ENCODE results near the gene DEDD. TPM values are rescaled to one million over a fixed set of nuclear protein-coding genes. Genes with fewer than 3 reads are reported as not detected.

DEDD gene
- total and polyA plus RNA-seq, 12 donors: 19.7 to 33.0 (median 26.3) TPM

DNA sequence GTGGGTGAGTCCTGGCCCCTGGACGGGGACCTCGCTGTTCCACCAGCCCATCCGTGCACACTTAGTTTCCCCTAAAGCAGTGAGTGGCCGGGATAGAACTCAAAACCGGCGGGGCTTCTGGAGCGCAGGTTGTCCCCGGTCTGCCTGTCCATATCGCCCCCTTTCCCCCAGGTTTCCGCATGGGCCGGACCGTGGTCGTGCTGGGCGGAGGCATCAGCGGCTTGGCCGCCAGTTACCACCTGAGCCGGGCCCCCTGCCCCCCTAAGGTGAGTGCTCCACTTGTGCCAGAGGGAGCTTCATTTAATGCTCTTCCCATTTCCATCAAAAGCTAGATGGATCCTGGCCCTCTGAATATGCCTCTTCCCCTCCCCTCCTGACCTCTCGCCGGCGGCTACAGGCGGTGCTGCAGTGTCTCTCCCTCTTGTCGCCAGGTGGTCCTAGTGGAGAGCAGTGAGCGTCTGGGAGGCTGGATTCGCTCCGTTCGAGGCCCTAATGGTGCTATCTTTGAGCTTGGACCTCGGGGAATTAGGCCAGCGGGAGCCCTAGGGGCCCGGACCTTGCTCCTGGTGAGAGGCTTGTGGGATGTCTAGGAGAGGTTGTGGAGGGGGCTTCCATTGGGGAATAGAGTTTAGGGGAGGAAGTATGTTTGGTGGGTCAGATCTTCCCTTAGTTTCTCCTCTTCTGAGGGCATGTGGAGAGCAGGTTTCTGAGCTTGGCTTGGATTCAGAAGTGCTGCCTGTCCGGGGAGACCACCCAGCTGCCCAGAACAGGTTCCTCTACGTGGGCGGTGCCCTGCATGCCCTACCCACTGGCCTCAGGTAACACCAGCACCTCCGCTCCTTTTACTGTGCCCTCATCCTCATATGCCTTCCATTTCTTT is 34.4 kb upstream of the DEDD start:
- ATAC-seq: peak in 5 of 8 donors; percentile 0 to 8 (median 2)
- Histone ChIP-seq H3K27ac (peak overlapping the region in 9 of 10 donors; percentile 86 to 94 (median 89)), H3K9me3 (no peaks in the 10 kb centered on the region), H3K4me3 (peak overlapping the region; percentile 62 to 92 (median 78)), H3K27me3 (no peaks in the 10 kb centered on the region), H3K4me1 (peaks cover 7 to 40% (median 22%) of the 10 kb centered on the region in 9 donors), H3K36me3 (peaks cover 0 to 73% (median 17%) of the 10 kb centered on the region in 9 donors)
- 8% methylated on average over 33 of the region's 33 CpGs for WGBS, 2 donors
- TF ChIP-seq, protein P1, sequence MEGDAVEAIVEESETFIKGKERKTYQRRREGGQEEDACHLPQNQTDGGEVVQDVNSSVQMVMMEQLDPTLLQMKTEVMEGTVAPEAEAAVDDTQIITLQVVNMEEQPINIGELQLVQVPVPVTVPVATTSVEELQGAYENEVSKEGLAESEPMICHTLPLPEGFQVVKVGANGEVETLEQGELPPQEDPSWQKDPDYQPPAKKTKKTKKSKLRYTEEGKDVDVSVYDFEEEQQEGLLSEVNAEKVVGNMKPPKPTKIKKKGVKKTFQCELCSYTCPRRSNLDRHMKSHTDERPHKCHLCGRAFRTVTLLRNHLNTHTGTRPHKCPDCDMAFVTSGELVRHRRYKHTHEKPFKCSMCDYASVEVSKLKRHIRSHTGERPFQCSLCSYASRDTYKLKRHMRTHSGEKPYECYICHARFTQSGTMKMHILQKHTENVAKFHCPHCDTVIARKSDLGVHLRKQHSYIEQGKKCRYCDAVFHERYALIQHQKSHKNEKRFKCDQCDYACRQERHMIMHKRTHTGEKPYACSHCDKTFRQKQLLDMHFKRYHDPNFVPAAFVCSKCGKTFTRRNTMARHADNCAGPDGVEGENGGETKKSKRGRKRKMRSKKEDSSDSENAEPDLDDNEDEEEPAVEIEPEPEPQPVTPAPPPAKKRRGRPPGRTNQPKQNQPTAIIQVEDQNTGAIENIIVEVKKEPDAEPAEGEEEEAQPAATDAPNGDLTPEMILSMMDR (IDR thresholded peaks at IDR 0.05): no peak
- DNase-seq: no peak
- intact Hi-C loops (cut with DNase I): loop anchor here in 1 of 10 donors (5.0 kb wide), 1 partner anchor 35 kb away; the partner anchor contains the start of gene DEDD

DNA sequence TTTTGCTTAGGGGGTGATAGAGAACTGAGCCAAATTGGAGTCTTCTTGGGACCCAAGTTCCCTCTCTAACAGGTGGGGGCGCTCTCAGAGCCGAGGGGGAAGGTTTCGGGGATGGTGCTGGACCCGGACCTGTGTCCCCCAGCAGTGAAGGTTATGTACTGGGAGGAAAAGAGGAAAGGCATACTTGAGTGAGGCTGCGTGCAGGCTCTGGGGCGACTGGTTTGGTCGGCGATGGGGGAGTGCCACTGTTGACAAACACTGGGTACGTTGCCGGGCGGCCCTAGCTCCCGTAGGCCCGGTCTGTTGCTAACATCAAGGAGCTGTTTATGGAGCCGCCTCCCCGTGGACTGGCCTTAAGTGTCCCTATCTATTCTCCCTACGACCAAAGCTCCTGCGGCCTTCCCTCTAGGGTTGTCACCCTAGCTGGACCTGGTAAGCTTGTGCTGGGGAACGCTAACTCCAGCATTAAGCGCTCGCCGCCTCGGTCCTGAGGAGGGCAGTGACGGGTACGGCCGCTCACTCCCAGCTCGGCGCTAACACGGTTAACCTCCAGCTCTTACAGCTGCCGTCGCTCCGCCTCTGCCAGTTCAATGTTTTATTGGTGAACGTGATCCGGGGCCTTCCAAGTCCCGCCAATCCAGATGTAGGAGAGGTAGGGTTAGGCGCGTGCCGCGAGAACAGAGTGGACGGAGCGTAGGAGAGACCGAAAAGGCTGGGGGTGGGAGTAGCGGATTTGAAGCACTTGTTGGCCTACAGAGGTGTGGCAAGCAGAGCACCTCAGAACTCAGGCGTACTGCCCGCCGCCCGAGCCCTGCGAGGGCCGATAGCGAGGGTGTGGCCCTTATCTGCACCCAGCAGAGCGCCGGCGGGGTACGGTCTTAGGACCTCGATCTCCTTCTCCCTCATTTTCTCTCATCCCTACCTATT is 33.5 kb upstream of the DEDD start, which contains the start of gene PPOX:
PPOX (plus strand) TSS at position 685 of the 927 bp plus-strand sequence. CDS start 422 bp downstream, outside the sequence.
- Histone ChIP-seq H3K9me3 (no peaks in the 10 kb centered on the region), H3K27ac (peak within 1 kb of the TSS; percentile 86 to 94 (median 88)), H3K27me3 (no peaks in the 10 kb centered on the region), H3K4me3 (peak within 1 kb of the TSS; percentile 62 to 92 (median 78)), H3K36me3 (peaks cover 0 to 71% (median 8%) of the 10 kb centered on the region in 9 donors), H3K4me1 (peaks cover 10 to 41% (median 31%) of the 10 kb centered on the region in 9 donors)
- WGBS, 2 donors: 1% methylated on average over 54 of the region's 54 CpGs
- intact Hi-C loops (cut with DNase I): loop anchor here in 1 of 10 donors (5.0 kb wide), 1 partner anchor 34 kb away; the partner anchor contains the start of gene DEDD
- TF ChIP-seq, protein P1 (IDR thresholded peaks at IDR 0.05): peak in 8 of 9 donors; percentile 6 to 62 (median 45)
- peak; percentile 94 to 97 (median 96) for ATAC-seq
- peak; percentile 93 to 97 for DNase-seq

DNA sequence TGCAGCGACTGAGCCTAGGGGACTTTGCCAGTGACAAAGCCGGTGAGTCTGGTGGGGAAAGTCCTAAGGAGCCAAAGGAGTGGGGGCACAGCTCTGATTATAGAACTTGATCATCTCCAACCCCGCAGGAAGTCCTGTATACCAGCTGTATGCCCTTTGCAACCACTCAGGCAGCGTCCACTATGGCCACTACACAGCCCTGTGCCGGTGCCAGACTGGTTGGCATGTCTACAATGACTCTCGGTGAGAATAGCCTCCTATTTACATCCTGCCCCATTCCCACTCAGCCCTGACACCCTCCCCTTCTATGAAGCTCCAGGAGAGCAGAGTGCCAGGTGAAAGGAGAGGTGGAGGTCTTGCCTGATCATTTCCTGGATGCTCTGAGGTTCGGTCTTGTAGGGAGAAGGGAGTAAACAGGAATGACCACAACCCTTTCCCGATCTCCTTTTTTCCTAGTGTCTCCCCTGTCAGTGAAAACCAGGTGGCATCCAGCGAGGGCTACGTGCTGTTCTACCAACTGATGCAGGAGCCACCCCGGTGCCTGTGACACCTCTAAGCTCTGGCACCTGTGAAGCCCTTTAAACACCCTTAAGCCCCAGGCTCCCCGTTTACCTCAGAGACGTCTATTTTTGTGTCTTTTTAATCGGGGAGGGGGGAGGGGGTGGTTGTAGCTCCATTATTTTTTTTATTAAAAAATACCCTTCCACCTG is 32.6 kb upstream of the DEDD start:
- WGBS, 2 donors: 56 to 57% methylated on average over 14 of the region's 14 CpGs
- intact Hi-C loops (cut with DNase I): loop anchor here in 1 of 10 donors (5.0 kb wide), 1 partner anchor 33 kb away; the partner anchor contains the start of gene DEDD
- DNase-seq: no peak
- peak overlapping the region; percentile 86 to 94 (median 88) for H3K27ac ChIP-seq
- H3K36me3 ChIP-seq: peaks cover 0 to 66% (median 5%) of the 10 kb centered on the region in 9 donors
- H3K27me3 ChIP-seq: no peaks in the 10 kb centered on the region
- TF ChIP-seq, protein P1 (IDR thresholded peaks at IDR 0.05): no peak
- ATAC-seq: no peak
- peaks cover 12 to 48% (median 40%) of the 10 kb centered on the region in 9 donors for H3K4me1 ChIP-seq
- H3K9me3 ChIP-seq: no peaks in the 10 kb centered on the region
- peak overlapping the region; percentile 62 to 92 (median 78) for H3K4me3 ChIP-seq

Measured in heart right ventricle (tissue), 16 donors.